T-helper 1 cell treated with Interleukin-12 subunit alpha and Interleukin-12 subunit beta and Interleukin-4 antibody, amounts not matched to agents 30 μg/mL and 1 μg/mL, for 36 hours (primary cell): Measurements from ENCODE around the gene SLC35D2.

Experiments
- H3K27ac Mint-ChIP-seq: one replicate; pipeline ENCODE4 v1.8.0; 2021; ENCODE audit warnings: mild to moderate bottlenecking, mixed read lengths
- H3K27me3 Mint-ChIP-seq: one replicate; pipeline ENCODE4 v1.8.0; 2021; ENCODE audit warnings: low read depth, mixed read lengths
- H3K36me3 Mint-ChIP-seq: one replicate; pipeline ENCODE4 v1.8.0; 2021; ENCODE audit warnings: low read depth, mixed read lengths
- H3K4me1 Mint-ChIP-seq: one replicate; pipeline ENCODE4 v1.8.0; 2021; ENCODE audit warnings: low read depth, mixed read lengths
- H3K4me3 Mint-ChIP-seq: one replicate; pipeline ENCODE4 v1.8.0; 2021; ENCODE audit warnings: mild to moderate bottlenecking, moderate library complexity, mixed read lengths
- H3K9me3 Mint-ChIP-seq: one replicate; pipeline ENCODE4 v1.8.0; 2021; ENCODE audit warnings: mixed read lengths

Gene SLC35D2

GRCh38 chr9:96274939-96275338 lies 108.6 kb downstream of the SLC35D2 start:
- peaks cover 27% of the 10 kb centered on the region for H3K9me3 Mint-ChIP-seq
- no peaks in the 10 kb centered on the region for H3K4me1 Mint-ChIP-seq
- H3K36me3 Mint-ChIP-seq, result no peaks in the 10 kb centered on the region
- peaks cover 9% of the 10 kb centered on the region for H3K27me3 Mint-ChIP-seq
- H3K4me3 Mint-ChIP-seq, result no peak overlapping the region
- no peak overlapping the region for H3K27ac Mint-ChIP-seq
